ENCODE data around the gene TCF7L2.

Gene TCF7L2

GRCh38 chr10:113128450-113129070 is 178.5 kb downstream of the TCF7L2 start:
- DNase-seq, result no peak

DNA sequence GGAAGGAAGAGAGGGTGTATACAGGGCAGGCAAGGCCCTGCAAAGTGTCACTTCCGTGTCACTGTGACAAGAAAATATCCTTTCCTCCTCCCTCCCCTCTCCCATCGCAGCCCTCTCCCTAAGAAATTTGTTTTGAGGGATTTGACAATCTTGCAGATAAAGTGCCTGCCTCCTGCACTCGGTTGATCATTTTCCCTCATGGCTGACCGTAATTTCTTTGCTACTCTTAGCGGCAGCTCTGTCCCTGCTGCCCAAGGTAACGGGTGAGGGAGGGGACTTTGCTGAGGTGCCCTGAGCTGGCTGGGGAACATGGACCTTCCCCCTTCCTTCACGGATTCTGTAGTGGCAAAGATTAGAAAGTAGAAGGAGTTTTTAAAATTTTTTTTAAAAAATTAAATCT is 179.1 kb downstream of the TCF7L2 start:
- DNase-seq, result no peak

- DNase-seq, result no peak
These were observed 180.1 kb downstream of the TCF7L2 start for GRCh38 chr10:113130014-113130641.

- DNase-seq, result no peak
These were observed 181.7 kb downstream of the TCF7L2 start for GRCh38 chr10:113131613-113132261.

DNA sequence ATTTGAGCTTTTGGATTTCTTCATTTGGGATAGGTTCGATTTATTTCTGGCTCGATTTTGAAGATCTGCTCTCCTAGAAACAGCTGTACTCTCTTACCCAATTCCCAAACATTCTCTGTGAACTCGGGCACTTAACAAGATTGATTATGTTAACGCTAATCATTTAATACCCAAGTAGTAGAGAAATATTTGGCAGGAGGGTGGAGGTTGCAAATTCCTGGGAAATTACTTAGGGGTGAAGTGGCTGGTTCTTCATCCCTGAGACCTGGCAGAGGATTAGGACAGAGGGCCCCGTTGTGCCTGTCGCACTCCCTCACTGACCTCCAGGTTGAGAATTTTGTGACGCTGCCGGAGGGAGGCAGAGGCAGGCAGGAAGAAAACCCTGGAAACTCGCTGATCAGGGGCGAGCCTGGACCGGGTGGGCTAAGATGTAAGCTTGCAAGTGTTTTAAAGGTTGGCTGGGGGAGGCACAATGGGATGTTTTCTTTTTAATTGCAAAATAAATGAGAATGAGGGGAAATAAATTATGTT is 182.6 kb downstream of the TCF7L2 start:
- DNase-seq, result no peak

GRCh38 chr10:113133497-113134115 is 183.6 kb downstream of the TCF7L2 start:
- DNase-seq, result no peak

- DNase-seq, result no peak
These were observed 185.0 kb downstream of the TCF7L2 start for GRCh38 chr10:113135025-113135424.

GRCh38 chr10:113137941-113138685 is 188.1 kb downstream of the TCF7L2 start:
- no peak for DNase-seq

GRCh38 chr10:113138937-113139585 is 189.0 kb downstream of the TCF7L2 start:
- DNase-seq, result no peak

DNA sequence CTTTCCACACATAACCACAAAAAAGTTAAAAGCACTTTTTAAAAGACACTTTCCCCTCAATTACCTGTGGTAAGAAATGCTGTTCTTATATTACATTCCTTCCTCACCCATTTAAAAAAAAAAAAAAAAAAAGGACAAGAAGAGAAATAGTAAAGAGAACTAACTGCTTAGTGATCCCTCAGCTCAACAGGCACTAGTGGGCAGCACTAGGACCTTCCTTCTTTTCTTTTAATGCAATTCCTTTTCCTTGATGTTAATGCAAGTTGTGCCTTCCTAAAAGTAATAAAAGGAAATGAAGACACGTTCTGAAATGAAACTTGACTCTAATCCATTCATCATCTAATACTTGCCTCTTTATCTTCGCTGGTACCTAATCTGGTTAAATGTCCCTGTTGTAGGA is 189.7 kb downstream of the TCF7L2 start:
- DNase-seq, result no peak

DNA sequence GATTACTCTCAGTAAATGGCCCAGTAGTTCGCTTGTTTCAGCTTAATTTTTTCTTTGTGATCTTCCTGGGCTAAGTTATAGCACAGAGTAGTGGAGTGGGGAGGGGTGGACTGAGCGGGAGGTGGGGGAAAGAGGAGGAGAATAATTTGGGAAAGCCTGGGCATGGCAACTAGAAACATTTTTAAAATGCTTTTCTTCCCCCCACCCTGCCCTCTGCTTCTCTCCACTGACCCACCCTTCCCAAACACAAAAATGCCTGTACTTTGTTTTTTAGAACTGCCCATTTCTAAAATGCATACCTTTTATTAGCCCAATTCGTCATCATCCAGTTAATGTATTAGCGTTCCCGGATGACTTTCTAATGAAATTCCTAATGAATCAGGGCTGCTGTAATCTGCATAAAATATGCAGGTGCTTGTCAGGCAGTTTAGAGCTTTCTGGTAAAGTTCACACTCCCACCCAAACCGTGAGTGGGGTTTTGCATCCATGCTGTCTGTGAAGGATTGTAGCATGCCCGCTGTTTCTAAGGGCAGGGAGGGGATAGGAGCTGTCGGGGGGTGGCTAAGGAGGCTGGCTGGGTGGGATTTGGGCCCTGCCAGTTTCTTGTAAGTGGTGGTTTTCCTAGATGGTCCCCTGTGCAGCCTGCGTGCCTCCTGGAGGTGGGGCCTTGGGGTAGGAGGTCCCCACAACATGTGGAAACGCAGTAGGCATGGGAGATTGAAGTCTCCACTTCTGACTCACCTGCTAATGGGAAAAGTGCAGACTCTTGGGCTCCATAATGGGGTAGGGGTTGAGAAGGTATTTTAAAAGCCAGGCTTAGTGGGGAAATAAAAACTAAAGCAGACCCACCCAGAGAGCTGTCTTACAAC is 190.3 kb downstream of the TCF7L2 start:
- no peak for DNase-seq

DNA sequence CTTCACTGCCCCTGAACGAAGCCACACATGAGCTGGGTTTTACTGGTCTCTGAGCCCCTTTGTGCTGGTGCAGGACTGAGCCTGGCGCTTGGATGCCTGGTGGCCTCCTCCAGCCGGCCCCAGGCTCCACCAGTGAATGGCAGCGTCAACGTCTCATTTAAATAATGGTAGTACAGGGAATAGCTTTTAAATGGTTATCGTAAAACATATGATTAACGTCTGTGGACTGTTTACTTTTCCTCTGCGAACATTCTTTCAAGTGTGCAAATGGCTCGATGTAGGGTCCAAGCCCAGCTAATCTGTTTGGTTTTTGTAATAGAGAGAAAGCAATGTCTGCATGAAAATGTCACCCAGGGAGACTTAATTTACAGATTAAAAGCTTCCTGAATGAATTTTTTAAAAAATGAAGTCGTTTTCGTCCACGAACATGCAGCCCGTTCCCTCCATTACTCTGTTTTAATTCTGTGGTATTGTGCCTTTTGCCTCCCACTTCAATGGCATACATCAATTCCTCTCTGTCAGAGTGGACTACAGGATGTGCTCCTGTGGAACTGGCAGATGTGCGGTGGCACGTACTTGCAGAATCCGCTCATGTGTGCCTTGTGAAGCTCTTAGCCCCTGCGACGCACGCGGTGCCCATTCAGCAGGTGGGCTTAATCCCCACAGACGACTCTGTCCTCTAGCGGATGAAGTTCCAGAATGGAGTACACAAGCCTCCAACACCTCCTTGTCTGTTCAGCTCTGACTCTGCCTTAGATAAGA is 192.7 kb downstream of the TCF7L2 start:
- DNase-seq, result peak; percentile 78

DNA sequence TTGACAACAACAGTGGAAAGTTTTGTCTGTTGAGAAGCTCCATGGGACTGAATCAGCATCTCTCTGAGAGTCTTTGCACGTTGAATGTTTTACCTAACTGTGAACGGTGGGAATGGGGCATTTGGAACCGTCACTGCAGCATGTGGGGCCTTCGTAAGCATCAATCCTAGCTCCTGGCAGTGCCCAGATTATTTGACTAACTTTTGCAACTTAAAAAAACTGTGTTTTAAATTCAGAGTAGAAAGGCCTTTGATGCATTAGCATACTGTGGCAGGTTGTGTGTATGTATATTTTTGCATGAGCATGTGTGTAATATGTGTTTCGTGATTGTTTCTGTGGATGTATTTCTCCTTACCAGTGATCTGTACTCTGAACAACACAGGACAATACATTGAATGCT is 194.5 kb downstream of the TCF7L2 start:
- DNase-seq, result no peak

DNA sequence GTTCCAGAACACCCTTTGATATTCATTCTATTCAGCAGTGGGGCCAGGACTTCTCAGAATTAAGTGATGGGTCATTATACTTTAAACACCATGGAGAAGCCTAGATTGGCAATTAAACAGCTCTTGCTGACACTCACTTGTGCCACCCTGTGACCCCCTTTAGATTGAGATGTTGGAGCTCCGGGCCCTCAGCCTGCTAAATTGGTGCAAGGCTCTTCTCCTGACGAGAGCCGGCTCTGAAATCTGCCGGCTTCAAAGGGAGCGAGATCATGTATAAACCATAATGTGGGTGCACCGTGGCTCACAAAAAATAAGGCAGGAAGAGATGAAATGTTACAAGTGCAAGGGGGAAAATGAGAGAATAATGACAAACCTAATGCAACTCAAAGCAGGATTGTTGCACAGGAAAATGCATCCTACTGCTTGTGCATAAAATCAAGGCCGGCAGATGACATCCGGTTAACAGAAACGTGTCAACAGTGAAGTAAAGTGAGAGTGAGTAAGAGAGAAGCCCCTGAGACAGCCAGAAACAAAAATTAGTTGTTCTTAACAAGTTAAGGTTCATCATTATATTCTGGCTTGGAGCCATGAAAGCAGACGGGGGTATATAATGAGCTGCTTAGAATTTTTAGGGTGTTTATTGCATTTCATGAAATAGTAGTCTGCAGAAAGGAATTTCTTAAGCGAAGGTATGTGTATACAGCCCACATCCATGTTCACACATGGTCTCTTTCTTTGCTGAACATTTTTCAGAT is 198.2 kb downstream of the TCF7L2 start:
- DNase-seq, result no peak

DNA sequence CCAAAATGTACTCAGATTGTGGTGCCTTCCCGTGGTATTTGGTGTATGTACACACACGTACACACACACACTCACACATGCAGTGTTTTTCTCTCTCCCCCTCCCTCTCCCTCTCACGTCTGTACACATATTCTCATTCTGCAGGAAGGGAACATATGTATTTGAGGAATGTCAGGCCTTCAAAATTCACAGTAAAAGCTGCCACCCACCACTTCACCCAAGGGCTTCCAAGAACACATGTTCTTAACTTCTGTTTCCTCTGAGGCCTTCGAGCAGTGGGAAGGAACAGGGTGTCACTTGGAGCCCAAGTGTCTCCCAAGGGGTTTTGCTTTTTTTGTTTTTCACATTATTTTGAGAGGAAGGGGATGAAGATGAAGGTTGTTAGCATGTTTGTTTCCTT is 198.9 kb downstream of the TCF7L2 start:
- DNase-seq, result no peak

DNA sequence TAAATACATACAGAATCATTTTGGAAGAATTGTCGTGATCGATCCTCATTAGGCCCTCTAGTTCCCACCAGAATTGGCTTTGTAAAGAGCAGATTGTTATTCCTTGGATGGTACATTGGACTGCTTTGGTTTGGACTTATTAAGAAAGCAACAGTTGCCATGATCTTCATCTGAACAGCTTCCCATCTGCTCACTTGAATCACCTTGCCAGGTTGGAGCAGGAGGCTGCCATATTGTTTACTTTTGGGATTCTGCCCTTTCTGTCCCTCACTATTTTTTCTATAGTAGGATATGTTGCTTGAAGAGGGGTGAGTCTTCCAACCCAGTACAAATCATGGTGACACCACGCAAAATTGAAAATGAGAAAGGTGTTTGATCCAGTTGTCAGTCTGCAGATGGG is 199.6 kb downstream of the TCF7L2 start:
- no peak for DNase-seq

DNA sequence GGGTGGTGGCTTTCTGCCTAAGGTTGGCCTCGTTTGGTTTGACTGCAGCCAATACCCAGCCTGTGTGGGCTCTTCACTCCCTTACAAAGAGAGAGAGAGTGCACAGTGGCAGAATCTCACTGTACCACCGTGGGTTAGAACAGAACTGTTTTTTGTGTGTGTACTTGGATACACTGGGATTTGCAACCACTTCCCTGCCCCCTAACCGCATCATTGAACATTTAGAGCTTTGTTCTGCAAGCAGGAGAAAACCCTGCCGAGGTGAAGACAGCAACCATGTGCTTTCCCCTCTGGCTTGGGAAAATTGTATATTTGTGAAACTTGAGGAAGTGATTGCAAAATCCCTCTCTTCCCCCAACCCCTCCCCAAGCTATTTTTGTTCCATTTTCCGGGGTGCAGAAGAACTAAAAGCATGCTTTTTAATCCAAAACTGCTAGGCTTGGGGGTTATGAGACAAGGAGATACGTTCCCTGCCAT is 201.2 kb downstream of the TCF7L2 start:
- DNase-seq, result no peak

- no peak for DNase-seq
These were observed 203.6 kb downstream of the TCF7L2 start for GRCh38 chr10:113153493-113154102.

DNA sequence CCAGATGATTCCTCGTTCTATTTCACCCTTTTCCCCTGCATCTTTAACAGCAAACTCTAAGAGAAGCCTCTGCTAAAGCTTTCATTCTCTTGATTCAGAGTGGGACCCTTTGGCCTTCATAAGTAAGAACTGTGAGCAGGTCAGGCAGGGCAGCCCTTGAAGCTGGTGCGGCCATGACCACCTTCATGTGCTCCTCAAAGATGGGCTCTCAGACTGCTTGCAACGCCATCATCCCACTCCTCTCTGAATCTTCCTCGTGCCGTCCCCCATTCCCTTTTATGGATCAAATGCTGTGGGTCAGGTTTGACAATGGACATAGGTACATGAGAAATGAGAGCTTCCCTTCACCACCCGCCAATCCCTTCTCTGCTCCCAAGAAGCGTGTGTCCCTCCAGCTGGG is 207.4 kb downstream of the TCF7L2 start:
- DNase-seq, result no peak

All from NCI-H748 treated with DMSO at 0.1 percent for 48 hours (cell line).